ENCODE results near the gene MACROD2. TPM values are rescaled to one million over a fixed set of nuclear protein-coding genes. Genes with fewer than 3 reads are reported as not detected.

Gene MACROD2
- total RNA-seq, 2 donors from 2014 or later, result 8.3 to 21.8 TPM

GRCh38 chr20:15848995-15849610 lies 1853.8 kb downstream of the MACROD2 start:
- no peaks in the 10 kb centered on the region for H3K9me3 ChIP-seq
- ATAC-seq (no peak), DNase-seq (no peak)
- H3K4me1 ChIP-seq, result no peaks in the 10 kb centered on the region
- no peak overlapping the region for H3K27ac ChIP-seq
- WGBS, 2 donors, result 76 to 78% methylated on average over 12 of the region's 12 CpGs
- no peak overlapping the region for H3K4me3 ChIP-seq
- no peaks in the 10 kb centered on the region for H3K36me3 ChIP-seq (replicated peaks in 1 of 2; ENCODE audit: insufficient read depth in 1 of 2, low read depth in 2 of 2)
- no peaks in the 10 kb centered on the region for H3K27me3 ChIP-seq
- intact Hi-C loops (cut with DNase I), result no loop called here
- TF ChIP-seq POLR2A (IDR thresholded peaks at IDR 0.05) (no peak), CTCF (IDR thresholded peaks at IDR 0.05) (no peak)

- TF ChIP-seq POLR2A (IDR thresholded peaks at IDR 0.05) (no peak), CTCF (IDR thresholded peaks at IDR 0.05) (no peak)
- Histone ChIP-seq H3K4me3 (no peak overlapping the region), H3K27me3 (no peaks in the 10 kb centered on the region), H3K4me1 (no peaks in the 10 kb centered on the region), H3K27ac (no peak overlapping the region), H3K36me3 (replicated peaks in 1 of 2; ENCODE audit: insufficient read depth in 1 of 2, low read depth in 2 of 2) (no peaks in the 10 kb centered on the region), H3K9me3 (no peaks in the 10 kb centered on the region)
- intact Hi-C loops (cut with DNase I), result no loop called here
- no peak for DNase-seq
- ATAC-seq, result no peak
- WGBS, 2 donors, result 51 to 57% methylated on average over 11 of the region's 11 CpGs
Observed at GRCh38 chr20:15851576-15852215, 1856.4 kb downstream of the MACROD2 start.

GRCh38 chr20:15854911-15855310 lies 1859.6 kb downstream of the MACROD2 start:
- no peak overlapping the region for H3K27ac ChIP-seq
- no peak for ATAC-seq
- WGBS, 2 donors, result 53 to 57% methylated on average over 2 of the region's 2 CpGs

GRCh38 chr20:15857173-15857784 lies 1862.0 kb downstream of the MACROD2 start:
- DNase-seq, result no peak
- Histone ChIP-seq H3K36me3 (replicated peaks in 1 of 2; ENCODE audit: insufficient read depth in 1 of 2, low read depth in 2 of 2) (no peaks in the 10 kb centered on the region), H3K27ac (no peak overlapping the region), H3K9me3 (no peaks in the 10 kb centered on the region), H3K4me3 (no peak overlapping the region), H3K27me3 (no peaks in the 10 kb centered on the region), H3K4me1 (peaks cover 10% of the 10 kb centered on the region)
- intact Hi-C loops (cut with DNase I), result no loop called here
- ATAC-seq, result no peak
- TF ChIP-seq POLR2A (IDR thresholded peaks at IDR 0.05) (no peak), CTCF (IDR thresholded peaks at IDR 0.05) (no peak)
- 76 to 87% methylated on average over 4 of the region's 4 CpGs for WGBS, 2 donors

More at GRCh38 chr20:15854911-15855310, 1859.6 kb downstream of the MACROD2 start:
- intact Hi-C loops (cut with DNase I), result no loop called here
- Histone ChIP-seq H3K4me1 (no peaks in the 10 kb centered on the region), H3K36me3 (replicated peaks in 1 of 2; ENCODE audit: insufficient read depth in 1 of 2, low read depth in 2 of 2) (no peaks in the 10 kb centered on the region), H3K27me3 (no peaks in the 10 kb centered on the region), H3K9me3 (no peaks in the 10 kb centered on the region), H3K4me3 (no peak overlapping the region)
- DNase-seq, result no peak
- TF ChIP-seq POLR2A (IDR thresholded peaks at IDR 0.05) (no peak), CTCF (IDR thresholded peaks at IDR 0.05) (no peak)

Data from body of pancreas (tissue), 4 donors.